CD4-positive, alpha-beta T cell treated with Interferon alpha-2 for 1 hour (primary cell): Measurements from ENCODE around the gene VAPA.

Source experiments
- DNase-seq, 2 donors: peaks; one replicate each; pipeline ENCODE4 v3.0.0-alpha.2; 2020 to 2022

VAPA gene

DNA sequence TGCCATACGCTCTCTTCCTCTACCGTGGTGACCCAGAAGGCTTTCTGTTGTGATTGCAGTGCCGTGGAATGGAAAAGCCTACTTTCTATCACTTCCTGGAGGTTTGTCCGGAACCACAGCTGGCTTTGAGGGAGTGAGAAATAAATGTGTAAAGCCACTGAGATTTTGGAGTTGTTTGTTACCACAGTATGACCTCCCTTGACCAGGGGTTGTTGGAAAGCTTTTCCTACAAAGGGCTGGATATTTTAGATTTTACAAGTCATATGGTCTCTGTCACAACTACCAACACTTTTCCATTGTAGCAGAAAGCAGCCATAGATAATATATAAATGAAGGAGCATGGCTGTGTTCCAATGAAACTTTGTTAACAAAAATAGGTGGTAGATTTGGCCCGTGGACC, 70.3 kb downstream of the VAPA start:
- DNase-seq = no peak

- DNase-seq = no peak
These were observed 71.8 kb downstream of the VAPA start for GRCh38 chr18:9985641-9986040.

DNA sequence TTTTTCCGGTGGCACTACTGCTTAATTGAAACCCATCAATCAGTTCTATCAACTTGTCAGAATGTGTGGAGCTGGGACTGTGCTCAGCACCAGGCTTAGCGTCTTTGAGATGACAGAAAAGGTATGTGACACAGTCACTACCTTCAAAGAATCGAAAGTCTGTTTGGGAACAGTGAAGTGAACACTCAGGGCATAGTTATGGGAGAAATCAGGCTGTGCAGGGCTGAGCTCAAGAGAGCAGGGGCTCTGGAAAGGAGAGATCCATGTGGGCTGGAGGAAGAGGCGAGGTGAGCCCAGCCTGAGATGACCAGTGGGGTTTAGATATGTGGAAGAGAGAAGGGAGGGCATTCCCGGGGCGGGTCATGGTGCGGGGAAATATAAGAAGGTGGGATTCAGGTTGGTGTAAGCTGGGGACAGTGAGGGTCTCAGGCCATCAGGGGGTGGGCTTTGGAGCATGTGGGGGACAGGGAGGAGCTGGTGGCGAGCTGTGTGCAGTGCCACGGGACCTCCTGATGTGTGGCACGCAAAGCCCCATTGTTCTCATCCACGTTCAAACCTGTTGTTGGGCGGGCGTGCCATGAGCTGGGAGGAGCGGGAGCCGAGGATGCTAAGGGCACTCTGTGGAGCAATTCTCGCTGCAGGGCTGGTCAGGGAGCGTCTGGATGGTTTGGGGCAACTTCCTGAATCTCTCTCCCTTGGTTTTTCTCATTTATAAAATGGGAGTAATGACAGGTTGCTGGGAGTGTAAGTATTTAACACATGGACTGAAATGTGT, 72.5 kb downstream of the VAPA start:
- no peak for DNase-seq

- DNase-seq = no peak
These were observed 73.5 kb downstream of the VAPA start for GRCh38 chr18:9987345-9987744.

DNA sequence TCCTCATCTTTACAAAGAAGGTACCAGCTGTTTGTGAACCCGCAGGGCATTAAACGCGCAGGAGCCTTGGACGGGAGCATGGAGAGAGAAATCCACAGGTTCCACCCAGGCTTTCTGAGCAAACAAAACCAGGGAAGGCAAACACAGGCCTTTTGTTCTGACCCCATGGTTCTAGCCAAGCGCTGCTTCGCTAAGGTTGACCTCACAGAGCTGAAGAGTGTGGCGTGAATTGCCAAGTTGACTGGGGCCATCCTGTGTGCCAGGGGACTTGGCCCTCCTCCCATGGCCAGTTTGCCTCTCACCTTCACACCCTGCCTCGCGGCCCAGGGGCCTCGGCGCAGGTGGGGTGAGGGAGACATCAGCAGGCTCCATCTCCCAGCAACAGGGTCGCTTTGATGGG, 74.1 kb downstream of the VAPA start:
- DNase-seq = no peak

GRCh38 chr18:9988665-9989064, 74.8 kb downstream of the VAPA start:
- DNase-seq = no peak

DNA sequence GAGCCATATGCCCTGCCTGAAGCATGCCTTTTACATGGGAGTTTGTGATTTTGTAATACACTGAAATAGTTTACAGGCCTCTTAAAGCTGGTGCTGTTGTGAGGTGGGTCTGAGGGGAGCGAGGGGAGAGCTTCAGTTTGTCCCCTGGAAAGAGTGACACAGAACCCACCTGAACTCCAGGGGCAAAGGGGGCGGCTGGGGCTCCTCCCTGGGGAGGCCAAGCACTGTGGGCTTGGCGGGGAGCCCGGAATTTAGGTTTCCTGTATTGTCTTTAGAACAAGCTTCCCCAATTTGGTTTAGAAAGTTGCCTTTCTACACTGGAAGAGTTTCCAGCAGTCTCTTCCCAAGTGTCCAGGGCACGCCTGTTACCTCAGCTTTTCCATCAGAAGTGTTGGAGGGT, 75.7 kb downstream of the VAPA start:
- DNase-seq = no peak

DNA sequence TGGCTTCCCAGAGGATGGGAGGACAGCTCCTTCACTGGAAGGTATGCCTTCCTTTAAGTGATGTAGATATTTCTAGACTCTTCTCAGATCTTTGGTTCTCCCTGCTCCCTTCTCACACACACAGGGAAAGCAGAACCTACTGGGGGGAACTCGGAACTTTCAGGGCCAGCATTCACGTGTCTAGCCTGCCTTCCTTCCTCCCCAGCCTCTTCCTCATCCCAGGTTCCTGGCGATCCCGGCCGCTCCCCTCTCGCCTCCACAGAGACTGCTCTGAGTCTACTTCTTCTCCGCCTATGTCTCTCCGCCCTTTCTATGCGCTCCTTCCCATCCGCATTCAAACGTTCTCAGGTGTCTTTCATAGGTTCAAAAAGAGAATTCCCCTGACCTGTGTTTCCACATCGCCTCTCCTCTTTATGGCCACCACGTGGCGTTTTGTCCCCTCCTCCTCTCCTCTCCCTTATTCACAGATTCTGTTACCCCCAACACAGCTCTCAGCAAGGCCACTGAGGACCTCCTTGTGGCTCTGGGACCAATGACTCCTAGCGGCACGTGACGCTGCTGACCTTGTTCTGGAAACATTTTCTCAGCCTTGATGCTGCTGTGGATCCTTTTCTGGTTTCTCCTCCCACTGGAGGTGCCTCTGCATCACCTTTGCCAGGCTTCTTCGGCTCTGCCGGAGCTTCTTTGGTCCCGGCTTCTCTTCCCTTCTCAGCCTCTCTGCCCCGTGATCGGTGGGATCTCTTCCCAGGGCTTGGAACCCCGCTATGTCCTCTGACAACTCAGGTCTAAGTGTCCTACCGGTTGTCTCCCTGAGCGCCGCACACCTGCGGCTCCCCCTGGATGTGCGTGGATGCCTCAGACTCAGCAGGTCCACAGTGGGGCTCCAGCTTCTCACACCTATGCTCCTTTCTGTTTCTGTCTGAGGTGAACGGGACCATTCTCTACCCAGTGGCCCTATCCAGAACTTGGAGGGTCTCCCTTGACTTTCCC, 77.5 kb downstream of the VAPA start:
- no peak for DNase-seq

- no peak for DNase-seq
These were observed 78.6 kb downstream of the VAPA start for GRCh38 chr18:9992300-9992972.

DNA sequence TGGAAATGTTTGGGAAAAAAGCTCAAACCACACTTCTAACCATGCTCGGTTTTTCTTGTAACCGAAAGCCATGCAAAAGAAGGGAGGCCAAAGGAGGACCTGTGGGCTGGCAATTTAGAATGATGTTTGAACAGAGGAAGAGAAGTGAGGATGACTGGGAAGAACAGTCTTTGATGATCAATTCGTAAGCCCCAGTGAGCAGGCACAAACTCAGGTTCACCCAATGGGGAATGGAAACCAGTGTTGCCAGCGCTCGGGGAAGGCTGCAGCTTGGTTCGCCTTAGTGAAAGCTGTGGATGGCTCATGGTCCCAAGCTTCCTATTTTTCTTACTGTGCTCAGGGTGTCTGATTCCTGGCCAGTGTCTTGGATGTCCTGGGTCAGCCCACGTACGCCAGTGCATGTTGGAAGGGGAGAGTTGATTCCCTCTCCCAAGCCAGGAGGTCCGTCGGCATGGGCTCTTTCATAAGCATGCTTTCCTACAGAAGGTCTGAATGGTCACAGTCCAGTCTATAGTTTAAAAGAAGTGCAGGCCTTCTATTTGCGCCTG, 79.2 kb downstream of the VAPA start:
- DNase-seq = no peak

- DNase-seq = no peak
These were observed 79.8 kb downstream of the VAPA start for GRCh38 chr18:9993521-9994025.

DNA sequence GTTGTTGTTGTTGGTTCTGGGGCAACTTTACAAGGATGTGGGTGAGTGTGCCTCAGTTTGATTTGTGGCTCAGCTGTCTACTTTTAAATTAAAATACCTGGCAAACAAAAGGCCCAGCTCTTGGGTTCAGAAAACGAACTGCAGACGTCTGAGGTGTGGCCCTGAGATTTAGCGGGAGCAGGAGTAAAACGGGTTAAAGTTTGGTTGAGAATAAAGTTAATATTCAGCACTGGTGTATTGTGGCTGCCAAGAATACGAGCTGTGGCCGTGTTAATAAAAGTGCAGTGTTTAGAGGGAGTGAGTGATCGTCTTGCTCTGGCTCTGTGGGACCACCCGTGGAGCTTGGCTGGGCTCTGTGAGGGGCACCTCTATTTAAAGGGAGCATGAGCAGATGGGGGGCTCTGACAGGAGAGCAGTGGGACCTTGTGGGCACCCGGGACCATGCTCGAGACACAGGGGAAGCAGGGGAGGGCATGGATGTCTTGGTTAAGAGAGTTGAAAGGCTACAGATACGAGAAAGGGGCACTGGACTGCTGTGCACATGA, 80.3 kb downstream of the VAPA start:
- no peak for DNase-seq

DNA sequence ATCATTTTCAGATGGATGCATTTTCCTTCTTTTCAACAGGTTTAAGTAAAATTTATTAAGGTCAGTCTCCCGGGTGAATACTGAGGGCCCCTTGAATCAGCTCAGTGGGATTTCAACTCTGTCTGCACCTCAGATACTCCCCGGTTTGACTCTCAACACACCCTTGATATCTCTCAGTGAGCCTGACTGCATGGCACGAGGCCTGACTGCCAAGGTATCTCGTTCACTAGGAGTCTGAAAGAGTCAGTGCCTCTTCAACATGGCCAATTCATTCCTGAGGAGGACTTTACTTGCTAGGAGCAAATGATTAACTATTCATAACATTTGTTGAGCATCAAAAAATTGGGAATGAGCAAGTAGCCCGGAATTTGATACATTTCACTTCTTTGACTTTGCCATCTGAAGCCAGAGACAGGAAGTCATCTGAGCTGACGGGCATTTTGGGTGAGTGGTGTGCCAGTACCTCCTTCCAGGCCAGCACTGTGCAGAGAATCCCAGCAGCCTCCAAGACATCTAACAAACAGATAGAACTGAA, 81.0 kb downstream of the VAPA start:
- DNase-seq = no peak

DNA sequence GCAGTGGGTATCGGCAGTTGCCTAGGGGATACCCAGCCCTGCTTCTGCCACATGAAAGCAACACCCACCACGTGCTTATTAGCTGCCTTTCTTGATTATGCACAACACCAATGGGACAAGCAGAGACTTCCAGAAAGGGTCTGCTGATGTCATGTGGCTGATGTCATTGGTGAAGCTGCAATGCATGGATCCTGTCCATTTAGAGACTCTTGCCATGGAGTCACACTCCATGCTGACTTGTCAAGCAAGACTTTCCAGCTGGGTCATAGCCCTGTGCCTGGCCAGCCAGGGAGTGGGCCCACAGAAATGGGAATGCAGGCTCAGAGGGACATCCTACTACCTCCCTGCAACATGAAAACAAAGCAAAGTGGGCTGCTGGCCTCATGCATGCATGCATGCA, 81.8 kb downstream of the VAPA start:
- DNase-seq = no peak

DNA sequence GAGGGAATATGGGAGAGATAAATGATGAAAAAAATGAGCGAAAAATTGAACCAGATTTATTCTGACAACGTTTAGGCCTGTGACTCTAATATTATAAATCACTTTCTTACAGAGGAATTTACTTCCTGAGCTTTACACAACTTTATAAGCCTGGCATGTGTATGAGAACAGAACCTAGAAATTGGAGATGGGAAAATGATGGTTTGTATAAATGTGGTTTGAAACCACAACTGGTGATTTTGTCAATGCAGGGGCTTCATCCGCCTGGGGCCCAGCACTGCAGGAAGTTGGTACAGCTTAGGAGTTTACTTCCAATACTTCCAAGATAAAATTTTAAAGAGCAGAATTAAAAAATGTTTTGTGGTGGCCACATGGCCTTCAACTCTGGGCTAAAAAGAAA, 82.3 kb downstream of the VAPA start:
- DNase-seq = no peak

DNA sequence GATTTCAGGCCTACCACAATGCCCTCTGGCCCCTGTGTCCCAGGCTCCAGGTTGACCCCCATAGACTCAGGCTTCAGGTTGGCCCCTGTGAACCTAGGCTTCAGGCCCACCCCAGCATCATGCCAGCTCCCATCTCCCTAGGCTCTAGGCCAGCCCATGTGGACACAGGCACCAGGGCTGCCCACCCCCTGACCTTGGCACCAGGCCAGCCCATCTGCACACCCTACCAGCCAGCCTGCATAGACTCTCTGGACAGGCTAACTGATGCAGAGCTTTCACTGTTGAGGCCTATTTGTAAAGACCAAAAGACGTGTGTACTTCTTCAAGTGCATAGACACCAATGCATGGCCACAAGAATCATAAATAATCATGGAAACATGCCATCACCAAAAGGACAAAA, 83.9 kb downstream of the VAPA start:
- DNase-seq = no peak

- DNase-seq = no peak
These were observed 84.5 kb downstream of the VAPA start for GRCh38 chr18:9998330-9998729.

GRCh38 chr18:10002280-10002679, 88.5 kb downstream of the VAPA start:
- no peak for DNase-seq

GRCh38 chr18:10003281-10003680, 89.5 kb downstream of the VAPA start:
- DNase-seq = no peak

GRCh38 chr18:10003866-10004265, 90.0 kb downstream of the VAPA start:
- no peak for DNase-seq

- peak in 1 of 2 donors; percentile 18 for DNase-seq
These were observed 92.6 kb downstream of the VAPA start for GRCh38 chr18:10006311-10006893.
